Spleen (tissue), 7 donors: ENCODE measurements around the gene MACROD2.

Source experiments
- POLR2A ChIP-seq, 3 donors: fragments of 450-650 bp; IDR thresholded peaks; one replicate each; pipeline ENCODE4 v1.5.1; 2017; ENCODE audit warnings: antibody characterized with exemption in 3 of 3, mild to moderate bottlenecking in 1 of 3
- POLR2AphosphoS5 ChIP-seq, 3 donors: sonication (generic); formaldehyde crosslinking; IDR thresholded peaks; one replicate each; pipeline ENCODE4 v1.5.1; 2017; ENCODE audit warnings: antibody characterized with exemption in 3 of 3
- TF ChIP-seq, protein P1 (sequence below), 11 experiments: fragments of 200-600 bp in 7 of 11; fragments of 450-650 bp in 4 of 11; sonication (generic) in 4 of 11; IDR thresholded peaks in 8 of 11; conservative IDR thresholded peaks in 3 of 11; 1 replicate in 7 of 11; 2 replicates in 4 of 11; pipeline versions ENCODE4 v1.4.0 to v1.8.0; 2016 to 2021; ENCODE audit warnings: antibody characterized with exemption in 11 of 11, inconsistent platforms in 4 of 11, mild to moderate bottlenecking in 1 of 11
- donor health status: DM: no; HTN: no; CAD: no; lungs with moderate emphysema.
- donor health status: DM: no; HTN: no; CAD: no.
- donor health status: DM: no; HTN: no; CAD: no.

GRCh38 chr20:14696478-14696877, 701.2 kb downstream of the MACROD2 start:
- TF ChIP-seq POLR2A (IDR thresholded peaks at IDR 0.05) (no peak), POLR2AphosphoS5 (IDR thresholded peaks at IDR 0.05) (no peak)
- TF ChIP-seq, protein P1, sequence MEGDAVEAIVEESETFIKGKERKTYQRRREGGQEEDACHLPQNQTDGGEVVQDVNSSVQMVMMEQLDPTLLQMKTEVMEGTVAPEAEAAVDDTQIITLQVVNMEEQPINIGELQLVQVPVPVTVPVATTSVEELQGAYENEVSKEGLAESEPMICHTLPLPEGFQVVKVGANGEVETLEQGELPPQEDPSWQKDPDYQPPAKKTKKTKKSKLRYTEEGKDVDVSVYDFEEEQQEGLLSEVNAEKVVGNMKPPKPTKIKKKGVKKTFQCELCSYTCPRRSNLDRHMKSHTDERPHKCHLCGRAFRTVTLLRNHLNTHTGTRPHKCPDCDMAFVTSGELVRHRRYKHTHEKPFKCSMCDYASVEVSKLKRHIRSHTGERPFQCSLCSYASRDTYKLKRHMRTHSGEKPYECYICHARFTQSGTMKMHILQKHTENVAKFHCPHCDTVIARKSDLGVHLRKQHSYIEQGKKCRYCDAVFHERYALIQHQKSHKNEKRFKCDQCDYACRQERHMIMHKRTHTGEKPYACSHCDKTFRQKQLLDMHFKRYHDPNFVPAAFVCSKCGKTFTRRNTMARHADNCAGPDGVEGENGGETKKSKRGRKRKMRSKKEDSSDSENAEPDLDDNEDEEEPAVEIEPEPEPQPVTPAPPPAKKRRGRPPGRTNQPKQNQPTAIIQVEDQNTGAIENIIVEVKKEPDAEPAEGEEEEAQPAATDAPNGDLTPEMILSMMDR (IDR thresholded peaks at IDR 0.05 in 8 of 11, conservative IDR thresholded peaks at IDR 0.05 in 3 of 11), result no peak
